PC-3 (cell line): Measurements from ENCODE around the gene FSTL4.

Experiments used
- EZH2phosphoT487 ChIP-seq: fragments of 300-600 bp; sonication (generic); IDR thresholded peaks from 2 replicates; pipeline ENCODE4 v1.6.1; 2018; ENCODE audit warnings: mild to moderate bottlenecking, antibody characterized with exemption, low read length, borderline replicate concordance
- TF ChIP-seq, protein P1 (sequence below): fragments of 300-600 bp; sonication (generic); conservative IDR thresholded peaks from 2 replicates; pipeline ENCODE4 v1.5.1; 2017; ENCODE audit warnings: antibody characterized with exemption, low read depth, mild to moderate bottlenecking, low read length

DNA sequence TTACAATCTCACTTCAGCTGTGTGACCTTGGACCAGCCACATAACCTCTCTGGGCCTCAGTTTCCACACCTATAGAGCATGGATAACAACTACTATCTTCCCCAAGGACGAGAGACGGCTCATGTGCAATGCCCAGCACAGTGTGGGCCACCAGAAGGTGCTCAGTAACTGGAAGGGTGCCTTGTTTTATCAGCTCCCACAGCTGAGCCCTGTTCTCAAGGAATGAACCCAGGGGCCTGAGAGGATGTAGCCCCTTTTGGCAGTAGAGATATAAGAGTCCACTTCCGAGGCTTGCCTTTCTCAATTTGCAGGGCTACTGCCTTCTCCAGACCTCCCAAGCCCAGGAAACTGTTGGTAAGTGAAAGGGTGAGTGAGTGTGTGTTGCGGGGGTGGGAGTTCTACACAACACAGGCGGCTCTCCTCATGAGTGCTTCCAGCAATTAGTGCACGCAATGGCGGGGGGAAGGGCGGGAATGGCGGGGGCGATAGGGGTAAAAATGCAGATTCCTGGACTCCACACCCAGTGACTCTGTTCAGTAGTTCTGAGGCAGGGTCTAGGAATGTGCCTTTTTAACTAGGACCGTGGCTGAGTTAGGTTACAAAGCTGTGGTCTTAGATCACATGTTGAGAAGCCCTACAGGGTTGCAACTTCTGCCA is 185.1 kb downstream of the FSTL4 start:
- TF ChIP-seq, protein P1, sequence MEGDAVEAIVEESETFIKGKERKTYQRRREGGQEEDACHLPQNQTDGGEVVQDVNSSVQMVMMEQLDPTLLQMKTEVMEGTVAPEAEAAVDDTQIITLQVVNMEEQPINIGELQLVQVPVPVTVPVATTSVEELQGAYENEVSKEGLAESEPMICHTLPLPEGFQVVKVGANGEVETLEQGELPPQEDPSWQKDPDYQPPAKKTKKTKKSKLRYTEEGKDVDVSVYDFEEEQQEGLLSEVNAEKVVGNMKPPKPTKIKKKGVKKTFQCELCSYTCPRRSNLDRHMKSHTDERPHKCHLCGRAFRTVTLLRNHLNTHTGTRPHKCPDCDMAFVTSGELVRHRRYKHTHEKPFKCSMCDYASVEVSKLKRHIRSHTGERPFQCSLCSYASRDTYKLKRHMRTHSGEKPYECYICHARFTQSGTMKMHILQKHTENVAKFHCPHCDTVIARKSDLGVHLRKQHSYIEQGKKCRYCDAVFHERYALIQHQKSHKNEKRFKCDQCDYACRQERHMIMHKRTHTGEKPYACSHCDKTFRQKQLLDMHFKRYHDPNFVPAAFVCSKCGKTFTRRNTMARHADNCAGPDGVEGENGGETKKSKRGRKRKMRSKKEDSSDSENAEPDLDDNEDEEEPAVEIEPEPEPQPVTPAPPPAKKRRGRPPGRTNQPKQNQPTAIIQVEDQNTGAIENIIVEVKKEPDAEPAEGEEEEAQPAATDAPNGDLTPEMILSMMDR: no peak
- TF ChIP-seq EZH2phosphoT487: no peak
